ENCODE data around the gene VCAN. TPM values are rescaled to one million over a fixed set of nuclear protein-coding genes. Genes with fewer than 3 reads are reported as not detected.
"Not testable (repeated sequence)": the region's sequence is repeated elsewhere in the genome, so short reads cannot be mapped to it uniquely, and the experiment has no call there.

VCAN gene
- total and polyA plus RNA-seq, 2 experiments from 2014 or later, result 98.5 to 327 TPM

GRCh38 chr5:83436276-83436675, 35.3 kb upstream of the VCAN start:
- no peak for TF ChIP-seq EZH2phosphoT487 (IDR thresholded peaks at IDR 0.05; ENCODE audit: insufficient read depth, low read depth)
- TF ChIP-seq EZH2 (IDR thresholded peaks at IDR 0.05; ENCODE audit: insufficient read depth, poor library complexity, severe bottlenecking), result no peak
- whole genome bisulfite sequencing, 2 experiments (ENCODE audit: low coverage in 1 of 2, low lambda C conversion rate in 2 of 2, missing lambda C conversion rate in 2 of 2), result 96 to 98% methylated on average over 6 of the region's 6 CpGs
- H3F3A ChIP-seq (ENCODE audit: insufficient read depth), result peaks cover 19% of the 10 kb centered on the region

DNA sequence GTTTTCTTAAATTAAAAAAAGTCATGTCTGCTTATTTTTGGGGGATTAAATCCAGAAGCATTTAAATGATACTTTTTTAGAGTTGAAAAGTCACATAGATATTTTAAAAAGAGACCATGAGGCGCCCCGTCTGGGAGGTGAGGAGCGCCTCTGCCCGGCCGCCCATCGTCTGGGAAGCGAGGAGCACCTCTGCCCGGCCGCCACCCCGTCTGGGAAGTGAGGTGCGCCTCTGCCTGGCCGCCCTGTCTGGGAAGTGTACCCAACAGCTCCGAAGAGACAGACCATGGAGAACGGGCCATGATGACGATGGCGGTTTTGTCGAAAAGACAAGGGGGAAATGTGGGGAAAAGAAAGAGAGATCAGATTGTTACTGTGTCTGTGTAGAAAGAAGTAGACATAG, 33.8 kb upstream of the VCAN start:
- H3K4me2 ChIP-seq (ENCODE audit: unreplicated experiment); H3K4me3 ChIP-seq; H3K9me2 ChIP-seq (ENCODE audit: insufficient read depth); H2AFZ ChIP-seq; H3K9ac ChIP-seq; in situ Hi-C loops (cut with MboI); H3K79me2 ChIP-seq (ENCODE audit: insufficient read depth); DNase-seq; H4K20me1 ChIP-seq (ENCODE audit: insufficient read depth); H3K4me1 ChIP-seq (ENCODE audit: insufficient read depth); H3K27ac ChIP-seq; H3K36me3 ChIP-seq (ENCODE audit: low read depth); H3K27me3 ChIP-seq (replicated peaks; ENCODE audit: insufficient read depth); H3K9me3 ChIP-seq (ENCODE audit: low read depth): not testable (repeated sequence)
- 94 to 96% methylated on average over 17 of the region's 17 CpGs for WGBS, 2 experiments (ENCODE audit: low coverage in 1 of 2, low lambda C conversion rate in 2 of 2, missing lambda C conversion rate in 2 of 2)
- H3F3A ChIP-seq (ENCODE audit: insufficient read depth), result peaks cover 19% of the 10 kb centered on the region

More at GRCh38 chr5:83436276-83436675, 35.3 kb upstream of the VCAN start:
- Histone ChIP-seq H3K27me3 (replicated peaks; ENCODE audit: insufficient read depth) (no peaks in the 10 kb centered on the region), H3K9me2 (ENCODE audit: insufficient read depth) (no peaks in the 10 kb centered on the region), H3K79me2 (ENCODE audit: insufficient read depth) (no peaks in the 10 kb centered on the region), H3K4me2 (ENCODE audit: unreplicated experiment) (no peak overlapping the region), H3K9me3 (ENCODE audit: low read depth) (no peaks in the 10 kb centered on the region), H3K36me3 (ENCODE audit: low read depth) (no peaks in the 10 kb centered on the region), H3K27ac (no peak overlapping the region), H3K9ac (no peak overlapping the region), H4K20me1 (ENCODE audit: insufficient read depth) (no peaks in the 10 kb centered on the region), H2AFZ (no peak overlapping the region), H3K4me1 (ENCODE audit: insufficient read depth) (peaks cover 6% of the 10 kb centered on the region; the same call in 1 of the 2 replicates), H3K4me3 (no peak overlapping the region)
- DNase-seq, result no peak
- in situ Hi-C loops (cut with MboI), result no loop called here

- Histone ChIP-seq H3K27me3 (replicated peaks; ENCODE audit: insufficient read depth) (no peaks in the 10 kb centered on the region), H3K4me3 (no peak overlapping the region), H3K4me1 (ENCODE audit: insufficient read depth) (no peaks in the 10 kb centered on the region), H3K27ac (no peak overlapping the region), H4K20me1 (ENCODE audit: insufficient read depth) (no peaks in the 10 kb centered on the region), H3K9me3 (ENCODE audit: low read depth) (no peaks in the 10 kb centered on the region), H3K9me2 (ENCODE audit: insufficient read depth) (no peaks in the 10 kb centered on the region), H3K36me3 (ENCODE audit: low read depth) (no peaks in the 10 kb centered on the region), H2AFZ (no peak overlapping the region), H3K79me2 (ENCODE audit: insufficient read depth) (no peaks in the 10 kb centered on the region), H3K9ac (no peak overlapping the region), H3F3A (ENCODE audit: insufficient read depth) (no peaks in the 10 kb centered on the region), H3K4me2 (ENCODE audit: unreplicated experiment) (no peak overlapping the region)
- WGBS, 2 experiments (ENCODE audit: low coverage in 1 of 2, low lambda C conversion rate in 2 of 2, missing lambda C conversion rate in 2 of 2), result 94 to 97% methylated on average over 2 of the region's 2 CpGs
- DNase-seq, result no peak
- in situ Hi-C loops (cut with MboI), result no loop called here
- TF ChIP-seq EZH2 (IDR thresholded peaks at IDR 0.05; ENCODE audit: insufficient read depth, poor library complexity, severe bottlenecking) (no peak), EZH2phosphoT487 (IDR thresholded peaks at IDR 0.05; ENCODE audit: insufficient read depth, low read depth) (no peak)
Observed at GRCh38 chr5:83440826-83441225, 30.7 kb upstream of the VCAN start.

- Histone ChIP-seq H4K20me1 (ENCODE audit: insufficient read depth) (no peaks in the 10 kb centered on the region), H2AFZ (no peak overlapping the region), H3K27ac (no peak overlapping the region), H3K36me3 (ENCODE audit: low read depth) (no peaks in the 10 kb centered on the region), H3K9me3 (ENCODE audit: low read depth) (no peaks in the 10 kb centered on the region), H3K4me1 (ENCODE audit: insufficient read depth) (no peaks in the 10 kb centered on the region), H3K79me2 (ENCODE audit: insufficient read depth) (no peaks in the 10 kb centered on the region), H3K4me2 (ENCODE audit: unreplicated experiment) (no peak overlapping the region), H3K4me3 (no peak overlapping the region), H3K27me3 (replicated peaks; ENCODE audit: insufficient read depth) (no peaks in the 10 kb centered on the region), H3K9ac (no peak overlapping the region), H3K9me2 (ENCODE audit: insufficient read depth) (no peaks in the 10 kb centered on the region), H3F3A (ENCODE audit: insufficient read depth) (no peaks in the 10 kb centered on the region)
- 93 to 95% methylated on average over 4 of the region's 4 CpGs for WGBS, 2 experiments (ENCODE audit: low coverage in 1 of 2, low lambda C conversion rate in 2 of 2, missing lambda C conversion rate in 2 of 2)
- TF ChIP-seq EZH2phosphoT487 (IDR thresholded peaks at IDR 0.05; ENCODE audit: insufficient read depth, low read depth) (no peak), EZH2 (IDR thresholded peaks at IDR 0.05; ENCODE audit: insufficient read depth, poor library complexity, severe bottlenecking) (no peak)
- no peak for DNase-seq
- in situ Hi-C loops (cut with MboI), result no loop called here
Observed at GRCh38 chr5:83441747-83442146, 29.8 kb upstream of the VCAN start.

DNA sequence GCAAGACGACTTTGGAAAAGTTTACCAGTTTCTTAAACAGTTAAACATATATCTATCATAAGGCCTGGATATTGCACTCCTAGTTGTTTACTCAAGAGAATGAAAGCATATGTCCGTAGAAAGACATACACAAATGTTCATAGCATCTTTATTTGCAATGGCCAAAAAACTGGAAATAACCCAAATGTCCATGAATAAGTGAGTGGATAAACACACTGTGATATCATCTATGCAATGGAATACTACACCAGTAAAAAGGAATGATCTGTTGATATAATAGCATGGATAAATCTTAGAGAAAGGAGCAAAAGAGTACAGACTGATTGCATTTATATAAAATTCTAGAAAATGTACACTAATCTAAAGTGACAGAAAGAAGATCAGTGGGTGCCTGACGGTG, 28.0 kb upstream of the VCAN start:
- no peaks in the 10 kb centered on the region for H3K4me1 ChIP-seq (ENCODE audit: insufficient read depth)
- no peaks in the 10 kb centered on the region for H3K27me3 ChIP-seq (replicated peaks; ENCODE audit: insufficient read depth)
- H3K79me2 ChIP-seq (ENCODE audit: insufficient read depth), result no peaks in the 10 kb centered on the region
- H2AFZ ChIP-seq, result no peak overlapping the region
- H3K9me2 ChIP-seq (ENCODE audit: insufficient read depth), result no peaks in the 10 kb centered on the region
- H3K4me2 ChIP-seq (ENCODE audit: unreplicated experiment), result no peak overlapping the region
- WGBS, 2 experiments (ENCODE audit: low coverage in 1 of 2, low lambda C conversion rate in 2 of 2, missing lambda C conversion rate in 2 of 2), result 80 to 83% methylated on average over 3 of the region's 3 CpGs
- in situ Hi-C loops (cut with MboI), result no loop called here
- no peak overlapping the region for H3K4me3 ChIP-seq
- H3K9ac ChIP-seq, result no peak overlapping the region
- H3K9me3 ChIP-seq (ENCODE audit: low read depth), result no peaks in the 10 kb centered on the region
- H3K36me3 ChIP-seq (ENCODE audit: low read depth), result no peaks in the 10 kb centered on the region
- no peak for DNase-seq
- H4K20me1 ChIP-seq (ENCODE audit: insufficient read depth), result no peaks in the 10 kb centered on the region
- no peak for TF ChIP-seq EZH2 (IDR thresholded peaks at IDR 0.05; ENCODE audit: insufficient read depth, poor library complexity, severe bottlenecking)
- no peak for TF ChIP-seq EZH2phosphoT487 (IDR thresholded peaks at IDR 0.05; ENCODE audit: insufficient read depth, low read depth)
- H3K27ac ChIP-seq, result no peak overlapping the region
- H3F3A ChIP-seq (ENCODE audit: insufficient read depth), result no peaks in the 10 kb centered on the region
